GM19452 (cell line): ENCODE measurements around the gene CAV3.
"Not testable (repeated sequence)": the region's sequence is repeated elsewhere in the genome, so short reads cannot be mapped to it uniquely, and the experiment has no call there.

ENCODE experiments used
- ATAC-seq: cut with Tn5 transposase; IDR thresholded peaks from one replicate; pipeline ENCODE4 v1.9.1; 2021; ENCODE audit not compliant: unreplicated experiment

The CAV3 gene

GRCh38 chr3:8733332-8734094 is at the start of gene CAV3:
Gene CAV3 (plus strand): TSS chr3:8733802. CDS start chr3:8733877, 75 bp downstream.
- ATAC-seq = no peak

DNA sequence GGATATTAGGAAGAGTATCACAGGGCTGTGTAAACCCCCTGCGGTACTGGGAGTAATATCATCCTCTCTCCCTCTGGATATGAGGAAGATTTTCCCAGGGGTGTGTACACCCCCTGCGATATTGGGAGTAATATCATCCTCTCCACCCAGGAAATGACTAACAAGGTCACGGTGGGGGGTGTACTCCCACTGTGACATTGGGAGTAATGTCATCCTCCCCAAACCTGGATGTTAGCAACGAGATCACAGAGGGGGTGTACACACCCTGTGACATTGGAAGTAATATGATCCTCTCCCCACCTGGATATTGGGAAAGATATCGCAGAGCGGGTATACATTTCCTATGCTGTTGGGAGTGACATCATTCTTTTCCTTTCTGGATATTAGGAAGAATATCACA is 48.6 kb upstream of the CAV3 start:
- ATAC-seq = not testable (repeated sequence)

- not testable (repeated sequence) for ATAC-seq
Measured at GRCh38 chr3:8691295-8691694, 42.3 kb upstream of the CAV3 start.

DNA sequence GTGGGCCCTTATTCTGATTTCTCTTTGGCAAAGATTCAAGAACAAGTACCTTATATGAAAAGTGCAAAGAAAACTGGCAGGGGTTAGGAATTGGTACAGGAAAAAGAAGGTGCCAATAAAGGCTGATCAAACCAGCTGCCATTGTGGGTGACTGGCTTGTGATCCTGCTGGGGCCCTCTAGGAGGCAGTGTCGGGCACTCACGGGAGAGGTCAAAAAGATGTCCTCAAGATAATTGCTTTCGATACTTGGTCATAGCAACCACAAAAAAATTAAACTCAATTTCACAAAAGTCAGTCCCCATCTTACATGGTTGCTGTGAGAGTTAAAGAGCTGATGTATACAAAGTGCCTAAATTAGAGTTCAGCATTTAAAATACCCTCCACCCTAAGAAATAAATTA is 31.0 kb upstream of the CAV3 start:
- ATAC-seq = no peak

DNA sequence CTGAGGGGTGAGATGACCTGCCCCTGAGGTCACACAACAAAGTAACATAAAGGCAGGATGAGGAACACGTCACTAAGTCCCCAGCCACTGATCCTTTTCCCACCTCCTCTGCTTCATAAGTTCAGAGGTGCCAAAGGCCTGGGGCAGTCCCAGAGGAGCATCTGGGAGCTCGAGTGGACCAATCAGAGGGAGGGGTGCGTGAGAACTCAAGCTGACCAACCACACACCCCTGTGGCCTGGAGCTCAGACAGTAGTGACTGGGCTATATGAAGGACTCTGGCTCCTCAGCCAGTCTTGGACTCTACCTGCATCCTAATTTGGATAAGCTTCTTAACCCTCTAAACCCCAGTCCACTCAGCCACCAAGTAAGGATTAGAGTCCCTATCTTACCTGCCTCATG is 28.0 kb upstream of the CAV3 start:
- ATAC-seq = no peak

GRCh38 chr3:8709287-8709686 is 24.3 kb upstream of the CAV3 start:
- ATAC-seq = no peak

DNA sequence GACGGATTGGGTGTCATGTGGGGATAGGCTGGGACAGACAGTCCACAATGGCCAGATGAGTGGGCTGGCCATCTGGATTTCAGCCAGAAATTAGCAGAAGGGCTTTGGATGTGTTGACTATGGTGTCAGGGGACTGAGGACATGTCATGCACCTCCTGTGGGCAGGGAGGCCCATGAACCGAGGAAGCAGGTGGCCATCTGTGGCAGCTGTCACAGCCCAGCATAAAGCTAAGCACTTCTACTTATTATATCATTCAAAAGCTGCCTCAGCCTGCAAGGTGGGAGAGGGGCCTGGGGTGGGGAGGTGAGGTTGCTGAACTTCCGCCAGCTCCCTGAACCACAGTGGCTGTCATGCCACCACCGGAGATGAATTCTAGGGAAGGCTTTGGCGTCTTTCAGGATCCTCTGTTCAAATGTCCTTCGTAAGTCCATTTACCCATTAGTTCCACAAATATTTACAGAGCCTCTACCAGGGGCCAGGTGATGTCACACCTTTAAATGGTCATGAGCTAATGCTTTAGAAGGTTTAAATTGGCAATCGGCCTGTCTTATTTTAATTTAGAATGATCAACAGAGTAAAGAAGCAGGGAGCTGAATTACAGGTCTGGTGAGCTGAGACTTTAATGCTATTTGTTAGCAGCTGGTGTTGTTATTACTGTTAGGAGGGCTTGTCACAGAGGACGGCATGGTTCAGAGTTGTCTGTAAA is 23.6 kb upstream of the CAV3 start:
- ATAC-seq = no peak

GRCh38 chr3:8712045-8712907 is 21.3 kb upstream of the CAV3 start:
- no peak for ATAC-seq

GRCh38 chr3:8712908-8713255 is 20.7 kb upstream of the CAV3 start:
- ATAC-seq = no peak

DNA sequence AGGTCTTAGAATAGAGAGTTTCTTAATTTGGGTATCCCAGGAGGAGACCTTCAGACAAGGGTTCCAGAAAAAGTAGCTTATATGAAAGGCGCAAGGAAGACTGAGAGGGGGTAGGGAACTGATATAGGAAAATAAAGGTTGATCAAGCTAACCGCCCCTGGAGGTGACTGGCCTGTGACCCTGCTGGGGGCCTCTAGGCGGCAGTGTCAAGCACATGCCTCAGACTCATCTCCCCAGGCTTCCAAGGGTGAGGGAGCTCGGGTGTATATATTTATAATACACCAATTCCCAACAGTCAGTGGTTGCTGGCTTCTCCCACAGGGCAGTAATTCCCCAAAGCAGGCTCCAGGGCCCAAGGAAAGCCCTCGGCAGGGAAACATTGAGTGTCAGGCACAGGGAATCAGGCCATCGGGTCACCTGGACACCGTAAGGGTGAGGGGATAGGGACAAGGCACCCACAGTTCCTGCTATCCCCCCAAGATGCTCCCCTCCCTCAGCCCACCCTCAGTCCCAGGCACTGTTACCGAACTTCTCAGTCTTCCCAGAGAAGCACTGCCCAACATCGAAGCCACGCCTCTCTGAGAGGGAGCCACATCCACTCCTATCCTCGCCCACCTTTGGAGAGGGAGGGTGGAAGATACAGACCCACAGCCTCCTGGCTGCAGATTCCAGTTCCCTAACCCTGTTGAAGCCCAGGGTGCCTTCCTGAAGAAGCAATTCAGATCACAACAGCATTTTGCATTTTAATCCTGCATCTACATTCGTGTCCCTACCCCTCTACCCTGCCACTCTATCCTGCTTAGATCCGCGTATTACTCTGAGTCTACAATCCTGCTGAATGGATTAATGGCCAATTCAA is 19.5 kb upstream of the CAV3 start:
- ATAC-seq = no peak

- ATAC-seq = not testable (repeated sequence)
Measured at GRCh38 chr3:8715757-8716156, 17.8 kb upstream of the CAV3 start.

DNA sequence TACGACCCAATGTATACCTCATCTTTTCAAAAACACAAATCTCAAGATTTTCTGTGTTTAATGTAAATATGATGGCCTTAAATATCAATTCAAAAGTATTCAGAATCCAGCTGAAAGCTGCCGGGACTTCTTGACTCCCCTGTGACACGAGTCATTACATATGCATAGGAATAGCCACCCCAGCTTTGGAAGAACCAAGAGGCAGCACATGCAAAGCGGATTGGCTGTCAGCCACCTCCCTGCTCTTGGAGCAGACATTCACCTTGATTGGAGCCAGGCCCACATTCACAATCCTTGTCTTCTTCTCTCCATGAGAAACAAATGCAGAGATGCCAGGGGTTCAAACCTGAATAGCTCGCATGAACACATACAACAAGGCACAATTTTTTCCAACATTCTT is 10.8 kb upstream of the CAV3 start:
- no peak for ATAC-seq

GRCh38 chr3:8723612-8724011 is 10.0 kb upstream of the CAV3 start:
- ATAC-seq = no peak

- no peak for ATAC-seq
Measured at GRCh38 chr3:8724108-8724752, 9.4 kb upstream of the CAV3 start.

DNA sequence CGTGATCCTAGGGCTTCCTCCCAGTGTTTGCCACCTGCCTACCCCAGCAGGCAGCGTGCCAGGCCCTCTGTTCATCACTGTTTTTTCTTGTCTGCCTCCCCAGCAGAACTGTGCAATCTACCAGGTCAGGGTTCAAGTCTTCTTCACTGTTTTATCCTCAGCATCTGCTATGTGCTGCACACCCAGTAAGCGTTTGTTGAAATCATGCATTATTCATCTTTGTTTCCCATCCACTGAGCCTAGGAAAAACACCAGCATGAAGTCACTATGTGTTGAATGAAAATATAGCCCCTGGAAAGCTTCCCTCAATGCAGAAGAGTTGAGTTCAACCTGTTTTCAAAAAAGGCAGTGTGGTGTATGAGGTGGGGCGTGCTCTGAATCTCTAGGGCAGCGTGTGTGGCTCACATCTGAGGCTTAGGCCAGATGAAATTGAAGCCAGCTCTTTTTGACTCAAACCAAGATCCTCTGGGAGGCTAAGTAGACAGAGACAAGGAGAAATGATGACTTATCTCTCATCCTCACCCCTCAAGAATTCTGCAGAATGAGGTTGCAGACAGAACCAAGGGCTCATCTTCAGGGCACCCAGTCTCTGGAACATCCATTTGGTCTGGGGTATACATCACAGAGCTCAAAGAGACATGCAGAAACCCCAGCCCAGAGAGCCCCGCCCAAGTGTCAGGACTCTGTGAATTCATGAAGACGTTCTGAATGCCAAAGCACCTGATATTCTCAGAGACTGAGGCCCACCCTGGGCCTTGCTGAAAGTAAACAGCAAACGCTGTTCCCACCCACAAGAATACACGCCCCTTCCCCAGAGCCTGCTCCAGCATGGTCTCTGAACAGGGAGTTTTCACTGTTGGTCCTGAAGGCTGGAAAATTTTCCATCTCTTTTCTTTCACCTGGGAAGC is 5.7 kb upstream of the CAV3 start:
- ATAC-seq = no peak

- no peak for ATAC-seq
Measured at GRCh38 chr3:8729479-8729878, 4.1 kb upstream of the CAV3 start.

DNA sequence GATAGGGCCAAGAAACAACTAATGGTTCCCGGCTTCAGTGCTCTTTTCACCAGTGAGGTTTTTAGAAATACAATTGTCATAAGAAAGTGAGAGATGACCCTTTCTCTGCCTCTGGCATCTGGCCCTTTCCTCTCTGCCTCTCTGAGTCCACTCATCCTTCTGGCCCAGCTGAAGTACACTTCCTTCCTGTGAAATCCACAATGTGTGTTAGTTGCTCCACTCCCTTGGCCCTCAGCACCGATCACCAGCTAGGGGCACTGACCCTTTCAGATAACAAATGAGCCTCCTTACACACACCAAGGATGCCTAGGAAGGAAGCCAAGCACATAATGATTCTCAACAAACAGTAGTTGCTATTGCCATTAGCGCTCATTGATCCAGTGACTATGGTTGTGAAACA is 2.9 kb upstream of the CAV3 start:
- no peak for ATAC-seq

DNA sequence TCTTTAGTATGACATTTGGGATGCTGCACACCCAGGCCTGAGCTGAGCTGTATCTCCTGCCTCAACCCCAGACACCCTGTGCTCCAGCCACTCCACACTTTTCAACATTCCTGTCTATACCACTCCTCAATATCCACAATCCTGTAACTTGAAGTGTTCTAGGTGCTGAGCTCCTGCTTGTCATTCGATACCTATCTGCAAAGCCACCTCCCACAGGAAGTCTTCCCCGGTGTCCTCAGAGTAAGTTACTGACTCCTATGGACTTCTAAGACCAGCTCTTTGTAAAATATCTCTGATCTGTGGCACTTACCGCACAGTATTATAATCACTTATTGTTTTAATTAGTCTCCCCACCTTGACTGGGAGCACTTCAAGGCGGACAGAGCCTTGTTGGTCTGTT is 1.2 kb upstream of the CAV3 start:
- no peak for ATAC-seq

GRCh38 chr3:8734137-8734878 is 706 bp downstream of the CAV3 start:
- no peak for ATAC-seq
